ENCODE results near the gene MALSU1. TPM values are rescaled to one million over a fixed set of nuclear protein-coding genes. Genes with fewer than 3 reads are reported as not detected.

The MALSU1 gene
- total and polyA plus RNA-seq, 2 experiments from 2014 or later = 61.8 to 92.6 TPM

GRCh38 chr7:23256731-23257130 lies 42.4 kb upstream of the MALSU1 start:
- Histone ChIP-seq H3K36me3 (replicated peaks; ENCODE audit: insufficient read depth, low read depth) (no peaks in the 10 kb centered on the region), H4K20me1 (ENCODE audit: insufficient read depth, poor library complexity, severe bottlenecking) (no peaks in the 10 kb centered on the region), H3K27me3 (no peaks in the 10 kb centered on the region), H3K4me2 (no peak overlapping the region), H2AFZ (no peak overlapping the region), H3K27ac (no peak overlapping the region), H3K9me3 (ENCODE audit: low read depth) (no peaks in the 10 kb centered on the region), H3K9me2 (replicated peaks; ENCODE audit: insufficient read depth) (no peaks in the 10 kb centered on the region), H3K4me3 (no peak overlapping the region), H3K79me2 (no peaks in the 10 kb centered on the region), H3K4me1 (ENCODE audit: insufficient read depth) (no peaks in the 10 kb centered on the region)
- 69% methylated on average over 7 of the region's 7 CpGs for WGBS (ENCODE audit: low lambda C conversion rate, missing lambda C conversion rate)
- no peak for DNase-seq (ENCODE audit: low spot score)
- no peak for TF ChIP-seq EZH2phosphoT487 (IDR thresholded peaks at IDR 0.05; ENCODE audit: low read depth, severe bottlenecking, unreplicated experiment)
- no peak for TF ChIP-seq CTCF (IDR thresholded peaks at IDR 0.05; ENCODE audit: poor library complexity)
- no peak for TF ChIP-seq EZH2 (IDR thresholded peaks at IDR 0.05; ENCODE audit: borderline replicate concordance)

GRCh38 chr7:23260371-23260770 lies 38.8 kb upstream of the MALSU1 start:
- no peaks in the 10 kb centered on the region for H3K9me2 ChIP-seq (replicated peaks; ENCODE audit: insufficient read depth)
- no peaks in the 10 kb centered on the region for H3K79me2 ChIP-seq
- no peaks in the 10 kb centered on the region for H3K27me3 ChIP-seq
- no peaks in the 10 kb centered on the region for H3K4me1 ChIP-seq (ENCODE audit: insufficient read depth)
- H3K4me3 ChIP-seq = no peak overlapping the region
- 91% methylated on average over 10 of the region's 10 CpGs for WGBS (ENCODE audit: low lambda C conversion rate, missing lambda C conversion rate)
- H3K36me3 ChIP-seq (replicated peaks; ENCODE audit: insufficient read depth, low read depth) = no peaks in the 10 kb centered on the region
- no peak for TF ChIP-seq EZH2phosphoT487 (IDR thresholded peaks at IDR 0.05; ENCODE audit: low read depth, severe bottlenecking, unreplicated experiment)
- TF ChIP-seq CTCF (IDR thresholded peaks at IDR 0.05; ENCODE audit: poor library complexity) = no peak
- no peak for TF ChIP-seq EZH2 (IDR thresholded peaks at IDR 0.05; ENCODE audit: borderline replicate concordance)
- no peak overlapping the region for H3K4me2 ChIP-seq
- DNase-seq (ENCODE audit: low spot score) = no peak
- no peak overlapping the region for H2AFZ ChIP-seq
- no peaks in the 10 kb centered on the region for H3K9me3 ChIP-seq (ENCODE audit: low read depth)
- H4K20me1 ChIP-seq (ENCODE audit: insufficient read depth, poor library complexity, severe bottlenecking) = no peaks in the 10 kb centered on the region
- H3K27ac ChIP-seq = no peak overlapping the region

- H3K4me3 ChIP-seq = no peak overlapping the region
- H3K9me3 ChIP-seq (ENCODE audit: low read depth) = no peaks in the 10 kb centered on the region
- no peaks in the 10 kb centered on the region for H3K9me2 ChIP-seq (replicated peaks; ENCODE audit: insufficient read depth)
- no peaks in the 10 kb centered on the region for H3K4me1 ChIP-seq (ENCODE audit: insufficient read depth)
- no peaks in the 10 kb centered on the region for H4K20me1 ChIP-seq (ENCODE audit: insufficient read depth, poor library complexity, severe bottlenecking)
- peak; percentile 81 for DNase-seq (ENCODE audit: low spot score)
- no peaks in the 10 kb centered on the region for H3K79me2 ChIP-seq
- H3K4me2 ChIP-seq = no peak overlapping the region
- H3K27me3 ChIP-seq = no peaks in the 10 kb centered on the region
- H3K27ac ChIP-seq = no peak overlapping the region
- H2AFZ ChIP-seq = no peak overlapping the region
- TF ChIP-seq CTCF (IDR thresholded peaks at IDR 0.05; ENCODE audit: poor library complexity) (peak; percentile 81), EZH2phosphoT487 (IDR thresholded peaks at IDR 0.05; ENCODE audit: low read depth, severe bottlenecking, unreplicated experiment) (no peak)
- WGBS (ENCODE audit: low lambda C conversion rate, missing lambda C conversion rate) = 8% methylated on average over 7 of the region's 7 CpGs
- H3K36me3 ChIP-seq (replicated peaks; ENCODE audit: insufficient read depth, low read depth) = no peaks in the 10 kb centered on the region
Measured at GRCh38 chr7:23261843-23262452, 37.2 kb upstream of the MALSU1 start.

Measured in hepatocyte (in vitro differentiated cells).